Measurements from ENCODE around the gene PGLYRP1. TPM values are rescaled to one million over a fixed set of nuclear protein-coding genes. Genes with fewer than 3 reads are reported as not detected.

Gene PGLYRP1
- total and polyA plus RNA-seq, 2 experiments from 2014 or later = not detected

GRCh38 chr19:46043519-46043918, 20.7 kb upstream of the PGLYRP1 start:
- Histone ChIP-seq H3K9ac (no peak overlapping the region), H3K79me2 (ENCODE audit: insufficient read depth) (no peaks in the 10 kb centered on the region), H3K9me3 (ENCODE audit: low read depth) (no peaks in the 10 kb centered on the region), H3F3A (ENCODE audit: insufficient read depth) (no peaks in the 10 kb centered on the region), H3K27ac (no peak overlapping the region), H3K36me3 (ENCODE audit: low read depth) (no peaks in the 10 kb centered on the region), H4K20me1 (ENCODE audit: insufficient read depth) (no peaks in the 10 kb centered on the region), H3K9me2 (ENCODE audit: insufficient read depth) (no peaks in the 10 kb centered on the region), H3K4me3 (no peak overlapping the region), H3K27me3 (replicated peaks; ENCODE audit: insufficient read depth) (peaks cover 84% of the 10 kb centered on the region), H2AFZ (no peak overlapping the region), H3K4me2 (ENCODE audit: unreplicated experiment) (no peak overlapping the region), H3K4me1 (ENCODE audit: insufficient read depth) (no peaks in the 10 kb centered on the region)
- DNase-seq = no peak
- in situ Hi-C loops (cut with MboI) = no loop called here
- TF ChIP-seq EZH2phosphoT487 (IDR thresholded peaks at IDR 0.05; ENCODE audit: insufficient read depth, low read depth) (no peak), EZH2 (IDR thresholded peaks at IDR 0.05; ENCODE audit: insufficient read depth, poor library complexity, severe bottlenecking) (no peak)
- WGBS, 2 experiments (ENCODE audit: low coverage in 1 of 2, low lambda C conversion rate in 2 of 2, missing lambda C conversion rate in 2 of 2) = 71 to 74% methylated on average over 1 of the region's 1 CpG

GRCh38 chr19:46042252-46042883, 19.5 kb upstream of the PGLYRP1 start:
- Histone ChIP-seq H2AFZ (no peak overlapping the region), H3K27me3 (replicated peaks; ENCODE audit: insufficient read depth) (peaks cover 72% of the 10 kb centered on the region), H3K4me1 (ENCODE audit: insufficient read depth) (no peaks in the 10 kb centered on the region), H3K9ac (no peak overlapping the region), H3F3A (ENCODE audit: insufficient read depth) (no peaks in the 10 kb centered on the region), H3K4me3 (no peak overlapping the region), H3K79me2 (ENCODE audit: insufficient read depth) (no peaks in the 10 kb centered on the region), H3K9me3 (ENCODE audit: low read depth) (no peaks in the 10 kb centered on the region), H3K36me3 (ENCODE audit: low read depth) (no peaks in the 10 kb centered on the region), H3K4me2 (ENCODE audit: unreplicated experiment) (no peak overlapping the region), H3K27ac (no peak overlapping the region), H4K20me1 (ENCODE audit: insufficient read depth) (no peaks in the 10 kb centered on the region), H3K9me2 (ENCODE audit: insufficient read depth) (no peaks in the 10 kb centered on the region)
- TF ChIP-seq EZH2phosphoT487 (IDR thresholded peaks at IDR 0.05; ENCODE audit: insufficient read depth, low read depth) = no peak
- no peak for TF ChIP-seq EZH2 (IDR thresholded peaks at IDR 0.05; ENCODE audit: insufficient read depth, poor library complexity, severe bottlenecking)
- no peak for DNase-seq
- WGBS, 2 experiments (ENCODE audit: low coverage in 1 of 2, low lambda C conversion rate in 2 of 2, missing lambda C conversion rate in 2 of 2) = 50 to 56% methylated on average over 5 of the region's 5 CpGs
- in situ Hi-C loops (cut with MboI) = no loop called here

- Histone ChIP-seq H3K27me3 (replicated peaks; ENCODE audit: insufficient read depth) (peaks cover 68% of the 10 kb centered on the region), H3K36me3 (ENCODE audit: low read depth) (no peaks in the 10 kb centered on the region), H3K4me1 (ENCODE audit: insufficient read depth) (no peaks in the 10 kb centered on the region), H3K79me2 (ENCODE audit: insufficient read depth) (no peaks in the 10 kb centered on the region), H2AFZ (no peak within 1 kb of the TSS), H3K9ac (no peak within 1 kb of the TSS), H3K9me3 (ENCODE audit: low read depth) (no peaks in the 10 kb centered on the region), H3F3A (ENCODE audit: insufficient read depth) (no peaks in the 10 kb centered on the region), H3K4me2 (ENCODE audit: unreplicated experiment) (no peak within 1 kb of the TSS), H3K9me2 (ENCODE audit: insufficient read depth) (no peaks in the 10 kb centered on the region), H4K20me1 (ENCODE audit: insufficient read depth) (no peaks in the 10 kb centered on the region), H3K4me3 (no peak within 1 kb of the TSS), H3K27ac (no peak within 1 kb of the TSS)
- TF ChIP-seq EZH2 (IDR thresholded peaks at IDR 0.05; ENCODE audit: insufficient read depth, poor library complexity, severe bottlenecking) = no peak
- in situ Hi-C loops (cut with MboI) = no loop called here
- 36 to 39% methylated on average over 7 of the region's 7 CpGs for WGBS, 2 experiments (ENCODE audit: low coverage in 1 of 2, low lambda C conversion rate in 2 of 2, missing lambda C conversion rate in 2 of 2)
- DNase-seq = no peak
Measured at GRCh38 chr19:46040952-46041500, 18.2 kb upstream of the PGLYRP1 start, which contains the start of gene IGFL4. IGFL4 (minus strand) TSS chr19:46041002; CDS start chr19:46040962, 40 bp downstream.

- 55 to 68% methylated on average over 4 to 6 of the region's 6 CpGs for WGBS, 2 experiments (ENCODE audit: low coverage in 1 of 2, low lambda C conversion rate in 2 of 2, missing lambda C conversion rate in 2 of 2)
- H3K79me2 ChIP-seq (ENCODE audit: insufficient read depth) = no peaks in the 10 kb centered on the region
- H4K20me1 ChIP-seq (ENCODE audit: insufficient read depth) = no peaks in the 10 kb centered on the region
- no peaks in the 10 kb centered on the region for H3K9me2 ChIP-seq (ENCODE audit: insufficient read depth)
- no peak overlapping the region for H2AFZ ChIP-seq
- H3K36me3 ChIP-seq (ENCODE audit: low read depth) = no peaks in the 10 kb centered on the region
- no peak overlapping the region for H3K4me2 ChIP-seq (ENCODE audit: unreplicated experiment)
- no peaks in the 10 kb centered on the region for H3K9me3 ChIP-seq (ENCODE audit: low read depth)
- H3K4me1 ChIP-seq (ENCODE audit: insufficient read depth) = no peaks in the 10 kb centered on the region
- no peak overlapping the region for H3K27ac ChIP-seq
- DNase-seq = no peak
- no peak for TF ChIP-seq EZH2 (IDR thresholded peaks at IDR 0.05; ENCODE audit: insufficient read depth, poor library complexity, severe bottlenecking)
- TF ChIP-seq EZH2phosphoT487 (IDR thresholded peaks at IDR 0.05; ENCODE audit: insufficient read depth, low read depth) = no peak
- no peak overlapping the region for H3K9ac ChIP-seq
- in situ Hi-C loops (cut with MboI) = no loop called here
- no peak overlapping the region for H3K4me3 ChIP-seq
- no peaks in the 10 kb centered on the region for H3F3A ChIP-seq (ENCODE audit: insufficient read depth)
- peaks cover 66% of the 10 kb centered on the region for H3K27me3 ChIP-seq (replicated peaks; ENCODE audit: insufficient read depth)
Measured at GRCh38 chr19:46040125-46040524, 17.3 kb upstream of the PGLYRP1 start.

All from GM23248 (cell line).